ENCODE measurements around the gene DOCK2.

DNA sequence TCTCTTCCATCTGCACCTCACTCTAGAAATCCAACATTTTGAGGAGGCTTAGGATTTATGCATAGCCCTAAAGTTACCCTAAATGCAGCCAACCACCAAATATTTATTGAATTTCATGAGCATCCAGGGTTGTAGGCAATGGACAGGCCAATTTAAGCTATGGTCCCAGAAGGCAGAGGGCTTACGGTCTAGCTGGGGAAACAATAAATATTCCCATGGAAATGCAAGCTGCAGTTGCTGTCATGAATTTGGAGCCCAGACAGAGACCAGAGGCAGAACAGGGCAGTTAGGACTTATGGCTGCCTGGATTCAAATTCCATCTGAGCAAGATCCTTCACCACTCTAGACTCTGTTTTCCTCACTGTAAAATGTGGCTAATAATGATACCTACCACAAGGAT is 352.3 kb downstream of the DOCK2 start:
- TF ChIP-seq, protein P1, sequence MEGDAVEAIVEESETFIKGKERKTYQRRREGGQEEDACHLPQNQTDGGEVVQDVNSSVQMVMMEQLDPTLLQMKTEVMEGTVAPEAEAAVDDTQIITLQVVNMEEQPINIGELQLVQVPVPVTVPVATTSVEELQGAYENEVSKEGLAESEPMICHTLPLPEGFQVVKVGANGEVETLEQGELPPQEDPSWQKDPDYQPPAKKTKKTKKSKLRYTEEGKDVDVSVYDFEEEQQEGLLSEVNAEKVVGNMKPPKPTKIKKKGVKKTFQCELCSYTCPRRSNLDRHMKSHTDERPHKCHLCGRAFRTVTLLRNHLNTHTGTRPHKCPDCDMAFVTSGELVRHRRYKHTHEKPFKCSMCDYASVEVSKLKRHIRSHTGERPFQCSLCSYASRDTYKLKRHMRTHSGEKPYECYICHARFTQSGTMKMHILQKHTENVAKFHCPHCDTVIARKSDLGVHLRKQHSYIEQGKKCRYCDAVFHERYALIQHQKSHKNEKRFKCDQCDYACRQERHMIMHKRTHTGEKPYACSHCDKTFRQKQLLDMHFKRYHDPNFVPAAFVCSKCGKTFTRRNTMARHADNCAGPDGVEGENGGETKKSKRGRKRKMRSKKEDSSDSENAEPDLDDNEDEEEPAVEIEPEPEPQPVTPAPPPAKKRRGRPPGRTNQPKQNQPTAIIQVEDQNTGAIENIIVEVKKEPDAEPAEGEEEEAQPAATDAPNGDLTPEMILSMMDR (IDR thresholded peaks at IDR 0.05): no peak
- no peak for TF ChIP-seq EZH2 (IDR thresholded peaks at IDR 0.05; ENCODE audit: borderline replicate concordance, insufficient read depth, low read depth, low read length, poor library complexity, severe bottlenecking)
